Keratinocyte (primary cell): ENCODE data around the gene AIMP1. TPM values are rescaled to one million over a fixed set of nuclear protein-coding genes. Genes with fewer than 3 reads are reported as not detected.

Source experiments
- DNase-seq: peaks from one replicate; pipeline ENCODE4 v3.0.0-alpha.2; 2011; ENCODE audit warnings: low read depth, missing footprints, low spot score
- FAIRE-seq: peaks from 2 replicates; lab custom pipeline; 2011; peaks lifted over from hg19 to GRCh38; lab: Jason Lieb, UNC
- H2AFZ ChIP-seq: 2 replicates; pipeline ENCODE4 v1.6.0; 2012; ENCODE audit warnings: low read length, control low read depth, inconsistent platforms; ENCODE audit not compliant: control insufficient read depth
- H3K27ac ChIP-seq: 2 replicates; pipeline ENCODE4 v1.5.1; 2011; ENCODE audit warnings: low read length; ENCODE audit not compliant: control insufficient read depth, insufficient read depth
- H3K27me3 ChIP-seq: 3 replicates; pipeline ENCODE4 v1.6.0; 2011; ENCODE audit warnings: low read length; ENCODE audit not compliant: control insufficient read depth, insufficient read depth; ENCODE audit errors: extremely low read depth
- H3K36me3 ChIP-seq, 2 experiments: 2 replicates in 1 of 2; 3 replicates in 1 of 2; pipeline ENCODE4 v1.5.1; 2011; ENCODE audit warnings: low read length in 2 of 2, mild to moderate bottlenecking in 1 of 2; ENCODE audit not compliant: control insufficient read depth in 2 of 2, insufficient read depth in 2 of 2; ENCODE audit errors: extremely low read depth in 1 of 2
- H3K4me1 ChIP-seq: 3 replicates; pipeline ENCODE4 v1.5.1; 2011; ENCODE audit warnings: low read length; ENCODE audit not compliant: control insufficient read depth, insufficient read depth; ENCODE audit errors: extremely low read depth
- H3K4me2 ChIP-seq: 3 replicates; pipeline ENCODE4 v1.6.0; 2011; ENCODE audit warnings: low read depth, low read length; ENCODE audit not compliant: control insufficient read depth, insufficient read depth; ENCODE audit errors: extremely low read depth
- H3K4me3 ChIP-seq, 3 experiments: fragments of 200-600 bp in 1 of 3; sonication (generic) in 1 of 3; 2 replicates in 2 of 3; 3 replicates in 1 of 3; pipeline ENCODE4 v1.5.1; 2011 to 2016; ENCODE audit warnings: low read length in 3 of 3, mild to moderate bottlenecking in 3 of 3, control low read depth in 2 of 3, inconsistent platforms in 1 of 3, low read depth in 1 of 3, mixed read lengths in 1 of 3, mixed run types in 1 of 3, moderate library complexity in 1 of 3; ENCODE audit not compliant: control insufficient read depth in 2 of 3, insufficient read depth in 2 of 3; ENCODE audit errors: extremely low read depth in 1 of 3
- H3K79me2 ChIP-seq: 2 replicates; pipeline ENCODE4 v1.6.0; 2012; ENCODE audit warnings: low read length; ENCODE audit not compliant: control insufficient read depth, insufficient read depth
- H3K9ac ChIP-seq: 3 replicates; pipeline ENCODE4 v1.6.0; 2011; ENCODE audit warnings: low read length; ENCODE audit not compliant: control insufficient read depth, insufficient read depth; ENCODE audit errors: extremely low read depth
- H3K9me1 ChIP-seq: 3 replicates; pipeline ENCODE4 v1.6.0; 2011; ENCODE audit warnings: low read length; ENCODE audit not compliant: control insufficient read depth, insufficient read depth; ENCODE audit errors: extremely low read depth
- H3K9me3 ChIP-seq: 2 replicates; pipeline ENCODE4 v1.5.1; 2012; ENCODE audit warnings: low read depth, low read length; ENCODE audit not compliant: control insufficient read depth
- H4K20me1 ChIP-seq: 3 replicates; pipeline ENCODE4 v1.6.0; 2011; ENCODE audit warnings: low read length; ENCODE audit not compliant: control insufficient read depth, insufficient read depth; ENCODE audit errors: extremely low read depth
- EZH2 ChIP-seq: IDR thresholded peaks from one replicate; pipeline ENCODE4 v1.6.1; 2012; ENCODE audit warnings: inconsistent platforms, mild to moderate bottlenecking, low read length, moderate library complexity
- dilution Hi-C: fragments of 300-500 bp; cut with MboI; formaldehyde crosslinking; loops from one replicate; pipeline ENCODE4 v1.7.0; 2020; ENCODE audit warnings: low sequenced_read_pairs; ENCODE audit not compliant: extremely low pct_ligation_motif_present
- polyA plus RNA-seq, 5 experiments: library from polyadenylated mRNA; depleted of rRNA in 3 of 5; stranded (reverse) in 3 of 5; stranded (forward) in 1 of 5; unstranded in 1 of 5; fragments of >200 nt; gene quantifications; 1 replicate in 1 of 5; 2 replicates in 3 of 5; 3 replicates in 1 of 5; pipeline versions ENCODE4 v1.2.1 to v1.2.3, GENCODE V29; 2011 to 2012; ENCODE audit warnings: missing spikeins in 2 of 5, low read depth in 1 of 5, low replicate concordance in 1 of 5
- TF ChIP-seq, protein P1 (sequence below), 3 experiments: IDR thresholded peaks in 1 of 3; conservative IDR thresholded peaks in 1 of 3; optimal IDR thresholded peaks in 1 of 3; 2 replicates in 2 of 3; 3 replicates in 1 of 3; pipeline versions ENCODE3 to v1.5.1; 2011; ENCODE audit warnings: low read length in 3 of 3, mild to moderate bottlenecking in 3 of 3, moderate library complexity in 2 of 3, control low read depth in 1 of 3, inconsistent platforms in 1 of 3; ENCODE audit not compliant: insufficient read depth in 2 of 3; ENCODE audit errors: extremely low read depth in 1 of 3

The AIMP1 gene
- polyA plus RNA-seq, 1 donor (not counting 4 experiments of a cell fraction or from before 2014, with no cell fraction given) = 52.9 TPM

DNA sequence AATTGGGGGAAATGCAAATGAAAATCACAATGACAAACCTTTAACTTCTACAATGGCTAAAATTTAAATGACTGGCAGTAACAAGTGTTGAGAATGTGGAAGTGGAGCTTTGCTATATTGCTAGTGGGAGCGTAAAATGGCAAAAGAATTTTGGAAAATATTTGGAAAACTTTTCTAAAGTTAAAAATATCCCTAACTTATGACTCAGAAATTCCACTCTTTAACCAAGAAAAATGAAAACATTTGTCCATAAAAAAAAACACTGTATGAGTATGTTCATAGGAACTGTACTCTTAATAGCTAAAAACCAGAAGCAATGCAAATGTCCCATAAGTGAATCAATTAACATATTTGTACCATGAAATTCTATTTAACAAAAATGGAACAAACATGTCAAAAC is 4.0 kb upstream of the AIMP1 start:
- no peaks in the 10 kb centered on the region for H3K27me3 ChIP-seq
- DNase-seq = no peak
- TF ChIP-seq EZH2 = no peak
- TF ChIP-seq, protein P1, sequence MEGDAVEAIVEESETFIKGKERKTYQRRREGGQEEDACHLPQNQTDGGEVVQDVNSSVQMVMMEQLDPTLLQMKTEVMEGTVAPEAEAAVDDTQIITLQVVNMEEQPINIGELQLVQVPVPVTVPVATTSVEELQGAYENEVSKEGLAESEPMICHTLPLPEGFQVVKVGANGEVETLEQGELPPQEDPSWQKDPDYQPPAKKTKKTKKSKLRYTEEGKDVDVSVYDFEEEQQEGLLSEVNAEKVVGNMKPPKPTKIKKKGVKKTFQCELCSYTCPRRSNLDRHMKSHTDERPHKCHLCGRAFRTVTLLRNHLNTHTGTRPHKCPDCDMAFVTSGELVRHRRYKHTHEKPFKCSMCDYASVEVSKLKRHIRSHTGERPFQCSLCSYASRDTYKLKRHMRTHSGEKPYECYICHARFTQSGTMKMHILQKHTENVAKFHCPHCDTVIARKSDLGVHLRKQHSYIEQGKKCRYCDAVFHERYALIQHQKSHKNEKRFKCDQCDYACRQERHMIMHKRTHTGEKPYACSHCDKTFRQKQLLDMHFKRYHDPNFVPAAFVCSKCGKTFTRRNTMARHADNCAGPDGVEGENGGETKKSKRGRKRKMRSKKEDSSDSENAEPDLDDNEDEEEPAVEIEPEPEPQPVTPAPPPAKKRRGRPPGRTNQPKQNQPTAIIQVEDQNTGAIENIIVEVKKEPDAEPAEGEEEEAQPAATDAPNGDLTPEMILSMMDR (optimal IDR thresholded peaks at IDR 0.05 in 1 of 3, IDR thresholded peaks at IDR 0.05 in 1 of 3, conservative IDR thresholded peaks at IDR 0.05 in 1 of 3; ENCODE audit: extremely low read depth in 1 of 3, insufficient read depth in 2 of 3, low read length in 3 of 3) = no peak
- no peaks in the 10 kb centered on the region for H4K20me1 ChIP-seq
- H3K4me2 ChIP-seq = no peak overlapping the region
- H3K79me2 ChIP-seq = peaks cover 32% of the 10 kb centered on the region
- H3K9me1 ChIP-seq = no peaks in the 10 kb centered on the region
- no peak for FAIRE-seq
- no peaks in the 10 kb centered on the region for H3K36me3 ChIP-seq
- no peaks in the 10 kb centered on the region for H3K9me3 ChIP-seq
- no peak overlapping the region for H3K9ac ChIP-seq
- no peak overlapping the region for H3K27ac ChIP-seq
- dilution Hi-C loops = no loop called here
- H2AFZ ChIP-seq = no peak overlapping the region
- no peak overlapping the region for H3K4me3 ChIP-seq
- peaks cover 3% of the 10 kb centered on the region for H3K4me1 ChIP-seq

DNA sequence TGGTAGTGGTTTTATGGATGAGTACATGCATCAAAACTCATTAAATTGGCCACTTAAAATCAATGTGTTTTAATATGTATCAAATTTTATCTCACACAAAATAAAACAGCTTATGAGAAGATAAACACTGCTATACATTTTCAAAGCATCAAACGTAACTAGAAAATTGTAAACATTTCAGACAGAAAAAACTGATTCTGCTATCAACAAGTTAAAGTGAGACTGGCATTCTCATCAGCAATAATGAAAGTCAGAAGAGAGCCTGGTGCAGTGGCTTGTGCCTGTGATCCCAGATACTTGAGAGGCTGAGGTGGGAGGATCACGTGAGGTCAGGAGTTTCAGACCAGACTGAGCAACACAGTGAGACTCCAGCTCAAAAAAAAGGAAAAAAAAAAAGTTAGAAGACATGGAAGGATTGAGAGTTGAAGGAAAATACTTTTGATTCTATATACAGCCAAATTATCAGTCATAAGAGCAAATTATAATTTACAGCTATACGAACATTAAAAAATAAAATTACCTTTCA is 3.3 kb upstream of the AIMP1 start:
- Histone ChIP-seq H3K4me2 (no peak overlapping the region), H3K4me1 (peaks cover 10% of the 10 kb centered on the region), H3K27ac (no peak overlapping the region), H3K79me2 (peaks cover 39% of the 10 kb centered on the region), H3K4me3 (no peak overlapping the region), H2AFZ (no peak overlapping the region), H3K9me3 (no peaks in the 10 kb centered on the region), H3K9ac (no peak overlapping the region), H4K20me1 (no peaks in the 10 kb centered on the region), H3K9me1 (no peaks in the 10 kb centered on the region), H3K36me3 (no peaks in the 10 kb centered on the region), H3K27me3 (no peaks in the 10 kb centered on the region)
- DNase-seq = no peak
- no peak for TF ChIP-seq EZH2
- TF ChIP-seq, protein P1 (optimal IDR thresholded peaks at IDR 0.05 in 1 of 3, IDR thresholded peaks at IDR 0.05 in 1 of 3, conservative IDR thresholded peaks at IDR 0.05 in 1 of 3; ENCODE audit: extremely low read depth in 1 of 3, insufficient read depth in 2 of 3, low read length in 3 of 3) = no peak
- dilution Hi-C loops = no loop called here
- no peak for FAIRE-seq
